ENCODE data around the gene FOXP4.

- TF ChIP-seq CTCF (IDR thresholded peaks at IDR 0.05) (no peak), POLR2A (IDR thresholded peaks at IDR 0.05) (no peak), POLR2AphosphoS5 (IDR thresholded peaks at IDR 0.05) (peak in 1 of 3 donors; percentile 37)
Measured at GRCh38 chr6:41636833-41637193, 90.6 kb downstream of the FOXP4 start.

Measured in breast epithelium (tissue), 3 donors.